ENCODE results near the gene SLC25A22. TPM values are rescaled to one million over a fixed set of nuclear protein-coding genes. Genes with fewer than 3 reads are reported as not detected.

SLC25A22 gene
- total RNA-seq, 2 experiments from 2014 or later, result 9.1 to 11.1 TPM

DNA sequence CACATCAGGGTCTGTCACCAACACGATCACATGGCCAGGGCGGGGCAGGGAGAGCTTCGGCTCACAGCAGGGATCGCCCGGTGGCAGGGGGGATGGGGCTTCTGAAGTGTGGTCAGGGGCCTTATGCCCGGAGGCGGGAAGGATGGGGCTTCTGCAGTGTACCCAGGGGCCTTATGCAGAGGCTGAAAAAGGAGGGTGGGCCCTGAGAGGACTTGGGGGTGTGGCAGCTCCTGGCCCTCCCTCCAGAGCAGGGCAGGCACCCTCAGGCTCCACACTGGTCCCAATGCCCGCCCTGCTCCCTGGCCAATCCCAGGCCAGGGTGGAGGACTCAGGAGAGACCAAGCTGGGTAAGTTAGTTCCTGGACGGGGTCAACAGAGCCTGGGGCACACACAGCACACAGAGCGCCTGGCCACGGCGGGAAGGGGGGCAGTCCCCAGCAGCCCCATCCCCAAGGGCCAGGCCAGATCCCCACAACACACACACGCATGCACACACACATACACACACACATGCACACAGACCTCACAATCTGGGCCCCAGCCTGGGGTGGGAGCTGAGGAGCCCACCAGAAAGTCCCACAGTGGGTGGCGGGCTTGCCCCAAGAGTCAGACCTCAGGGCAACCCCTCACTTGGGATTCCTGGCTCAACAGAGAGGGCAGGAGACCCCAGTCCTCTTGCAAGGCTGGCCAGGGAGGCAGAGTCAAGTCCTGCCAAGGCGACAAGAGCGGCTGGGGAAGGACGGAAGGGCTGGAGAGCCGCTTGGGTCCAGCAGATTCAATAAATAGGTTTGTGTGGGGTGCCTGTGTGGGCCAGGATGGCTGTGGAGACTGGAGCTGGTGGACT is 7.1 kb downstream of the SLC25A22 start:
- H3K27me3 Mint-ChIP-seq, result no peaks in the 10 kb centered on the region
- H3K4me3 Mint-ChIP-seq, result no peak overlapping the region
- no peaks in the 10 kb centered on the region for H3K9me3 Mint-ChIP-seq
- H3K4me3 ChIP-seq (ENCODE audit: low read length), result no peak overlapping the region
- ATAC-seq (ENCODE audit: poor library complexity) (no peak), DNase-seq (no peak)
- peaks cover 37% of the 10 kb centered on the region for H3K4me1 ChIP-seq (ENCODE audit: insufficient read depth, low read length)
- peaks cover 0 to 5% of the 10 kb centered on the region in 2 experiments for H3K27me3 ChIP-seq (ENCODE audit: control insufficient read depth in 1 of 2, insufficient read depth in 2 of 2, low read length in 2 of 2)
- POLR2A ChIA-PET, result interaction anchor here (0.7 kb wide), 1 partner anchor 19 kb away, joined by 3 read pairs; the partner anchor contains the start of gene RPLP2
- H3K9me3 ChIP-seq (ENCODE audit: control insufficient read depth in 1 of 2, insufficient read depth in 1 of 2, low read length in 2 of 2), result peaks cover 0 to 5% of the 10 kb centered on the region in 2 experiments
- peaks cover 2% of the 10 kb centered on the region for H3K4me1 Mint-ChIP-seq (ENCODE audit: low read depth)
- H3K27ac Mint-ChIP-seq, result no peak overlapping the region
- H3K27ac ChIP-seq (ENCODE audit: low read depth in 1 of 2, low read length in 2 of 2), result no peak overlapping the region
- H3K36me3 ChIP-seq (ENCODE audit: insufficient read depth, low read length), result peaks cover 29% of the 10 kb centered on the region
- CTCF ChIA-PET, result no interaction called here
- peaks cover 6% of the 10 kb centered on the region for H3K36me3 Mint-ChIP-seq (ENCODE audit: low read depth)
- TF ChIP-seq, protein P1, sequence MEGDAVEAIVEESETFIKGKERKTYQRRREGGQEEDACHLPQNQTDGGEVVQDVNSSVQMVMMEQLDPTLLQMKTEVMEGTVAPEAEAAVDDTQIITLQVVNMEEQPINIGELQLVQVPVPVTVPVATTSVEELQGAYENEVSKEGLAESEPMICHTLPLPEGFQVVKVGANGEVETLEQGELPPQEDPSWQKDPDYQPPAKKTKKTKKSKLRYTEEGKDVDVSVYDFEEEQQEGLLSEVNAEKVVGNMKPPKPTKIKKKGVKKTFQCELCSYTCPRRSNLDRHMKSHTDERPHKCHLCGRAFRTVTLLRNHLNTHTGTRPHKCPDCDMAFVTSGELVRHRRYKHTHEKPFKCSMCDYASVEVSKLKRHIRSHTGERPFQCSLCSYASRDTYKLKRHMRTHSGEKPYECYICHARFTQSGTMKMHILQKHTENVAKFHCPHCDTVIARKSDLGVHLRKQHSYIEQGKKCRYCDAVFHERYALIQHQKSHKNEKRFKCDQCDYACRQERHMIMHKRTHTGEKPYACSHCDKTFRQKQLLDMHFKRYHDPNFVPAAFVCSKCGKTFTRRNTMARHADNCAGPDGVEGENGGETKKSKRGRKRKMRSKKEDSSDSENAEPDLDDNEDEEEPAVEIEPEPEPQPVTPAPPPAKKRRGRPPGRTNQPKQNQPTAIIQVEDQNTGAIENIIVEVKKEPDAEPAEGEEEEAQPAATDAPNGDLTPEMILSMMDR (IDR thresholded peaks at IDR 0.05), result no peak
- intact Hi-C loops (cut with DNase I, micrococcal nuclease), result no loop called here

DNA sequence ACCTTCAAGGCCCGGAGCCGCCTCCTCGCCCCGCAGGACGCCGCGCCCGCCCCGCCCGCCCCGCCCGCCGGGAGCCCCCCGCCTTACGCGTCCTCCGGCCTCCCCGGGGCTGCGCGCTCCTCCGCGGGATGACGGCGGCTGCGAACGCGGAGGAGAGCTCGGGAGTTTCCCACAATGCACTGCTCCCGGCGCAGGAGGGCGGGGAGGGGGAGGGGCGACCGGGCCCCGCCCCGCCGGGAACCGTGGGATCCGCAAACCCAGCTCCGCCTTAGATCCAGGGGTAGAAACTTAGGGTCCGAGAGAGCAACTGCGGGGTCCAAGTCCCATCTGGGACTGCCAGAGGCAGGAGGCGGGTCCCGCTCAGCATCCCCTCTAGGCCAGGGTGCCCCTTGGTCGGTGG is 8.1 kb downstream of the SLC25A22 start, which contains the start of gene CEND1:
CEND1 (minus strand) TSS at position 148 of the 400 bp plus-strand sequence. CDS start 1,514 bp downstream, outside the sequence.
- peaks cover 29% of the 10 kb centered on the region for H3K36me3 ChIP-seq (ENCODE audit: insufficient read depth, low read length)
- Mint-ChIP-seq H3K36me3 (ENCODE audit: low read depth) (peaks cover 4% of the 10 kb centered on the region), H3K27ac (no peak within 1 kb of the TSS), H3K4me1 (ENCODE audit: low read depth) (no peaks in the 10 kb centered on the region), H3K9me3 (no peaks in the 10 kb centered on the region), H3K27me3 (no peaks in the 10 kb centered on the region), H3K4me3 (no peak within 1 kb of the TSS)
- ATAC-seq (ENCODE audit: poor library complexity) (peak; percentile 62), DNase-seq (peak in 5 of 14 experiments; percentile 35 to 72 (median 47))
- H3K27ac ChIP-seq (ENCODE audit: low read depth in 1 of 2, low read length in 2 of 2), result no peak within 1 kb of the TSS
- ChIA-PET CTCF (no interaction called here), POLR2A (interaction anchor here (1.4 kb wide), 1 partner anchor 15 kb away, joined by 3 read pairs; the partner anchor contains the start of gene PIDD1)
- H3K27me3 ChIP-seq (ENCODE audit: control insufficient read depth in 1 of 2, insufficient read depth in 2 of 2, low read length in 2 of 2), result peaks cover 0 to 5% of the 10 kb centered on the region in 2 experiments
- no peak within 1 kb of the TSS for H3K4me3 ChIP-seq (ENCODE audit: low read length)
- H3K4me1 ChIP-seq (ENCODE audit: insufficient read depth, low read length), result peaks cover 27% of the 10 kb centered on the region
- TF ChIP-seq, protein P1 (IDR thresholded peaks at IDR 0.05), result no peak
- intact Hi-C loops (cut with DNase I, micrococcal nuclease), result no loop called here
- peaks cover 0 to 5% of the 10 kb centered on the region in 2 experiments for H3K9me3 ChIP-seq (ENCODE audit: control insufficient read depth in 1 of 2, insufficient read depth in 1 of 2, low read length in 2 of 2)

DNA sequence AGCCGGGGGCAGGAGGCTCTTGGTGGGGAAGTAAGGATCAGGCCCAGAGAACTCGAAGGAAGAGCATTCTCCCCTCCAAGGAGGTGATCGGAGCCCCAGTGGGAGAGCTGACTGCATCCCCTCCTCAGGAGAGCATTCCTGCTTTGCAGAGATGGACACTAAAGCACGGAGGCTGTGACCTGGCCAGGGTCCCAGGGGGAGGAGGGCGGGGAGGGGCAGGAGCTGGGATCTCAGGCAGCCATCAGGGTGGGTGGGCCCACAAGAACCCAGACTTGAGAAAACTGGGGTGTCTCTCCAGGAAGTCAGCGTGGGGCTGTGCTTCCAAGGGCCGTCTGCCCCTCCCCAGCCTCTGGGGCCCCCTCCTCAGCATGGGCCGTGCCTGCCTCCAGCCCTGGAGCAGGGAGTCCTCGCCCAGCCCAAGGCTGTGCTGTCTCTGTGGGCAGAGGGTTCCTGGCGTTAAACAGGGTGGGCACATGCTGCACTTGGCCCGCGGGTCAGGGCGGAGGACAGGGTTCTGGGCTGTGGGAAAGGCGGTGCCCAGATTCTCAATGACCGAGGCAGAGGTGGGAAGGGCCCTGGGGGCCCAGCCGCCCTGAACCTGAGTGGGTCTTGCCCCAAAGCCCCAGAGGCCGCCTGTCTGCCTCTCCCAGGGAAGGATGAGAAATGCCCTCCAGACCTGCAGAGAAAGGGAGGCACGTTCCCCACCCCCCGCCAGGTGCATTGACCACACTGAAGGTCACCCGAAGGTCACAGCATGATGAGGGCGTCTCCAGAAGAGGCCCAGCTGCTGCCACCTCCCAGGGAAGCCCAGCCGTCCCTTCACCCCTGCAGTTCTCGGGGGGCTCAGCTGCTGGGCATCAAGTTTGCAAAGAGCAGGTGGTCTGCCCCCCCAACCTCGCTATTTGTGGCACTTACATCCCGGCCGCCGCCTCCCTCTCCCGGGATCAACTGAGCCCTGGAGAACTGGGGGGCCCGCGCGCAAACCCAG is 8.8 kb downstream of the SLC25A22 start:
- CTCF ChIA-PET, result no interaction called here
- Histone ChIP-seq H3K27me3 (ENCODE audit: control insufficient read depth in 1 of 2, insufficient read depth in 2 of 2, low read length in 2 of 2) (peaks cover 0 to 5% of the 10 kb centered on the region in 2 experiments), H3K4me1 (ENCODE audit: insufficient read depth, low read length) (peaks cover 20% of the 10 kb centered on the region), H3K27ac (ENCODE audit: low read depth in 1 of 2, low read length in 2 of 2) (no peak overlapping the region), H3K4me3 (ENCODE audit: low read length) (no peak overlapping the region), H3K9me3 (ENCODE audit: control insufficient read depth in 1 of 2, insufficient read depth in 1 of 2, low read length in 2 of 2) (peaks cover 0 to 5% of the 10 kb centered on the region in 2 experiments), H3K36me3 (ENCODE audit: insufficient read depth, low read length) (peaks cover 26% of the 10 kb centered on the region)
- DNase-seq (no peak), ATAC-seq (ENCODE audit: poor library complexity) (no peak)
- H3K4me3 Mint-ChIP-seq, result no peak overlapping the region
- intact Hi-C loops (cut with DNase I, micrococcal nuclease), result no loop called here
- H3K36me3 Mint-ChIP-seq (ENCODE audit: low read depth), result peaks cover 4% of the 10 kb centered on the region
- no peak overlapping the region for H3K27ac Mint-ChIP-seq
- H3K4me1 Mint-ChIP-seq (ENCODE audit: low read depth), result no peaks in the 10 kb centered on the region
- no peaks in the 10 kb centered on the region for H3K27me3 Mint-ChIP-seq
- no peaks in the 10 kb centered on the region for H3K9me3 Mint-ChIP-seq
- TF ChIP-seq, protein P1 (IDR thresholded peaks at IDR 0.05), result no peak
- POLR2A ChIA-PET, result interaction anchor here (1.4 kb wide), 1 partner anchor 16 kb away, joined by 3 read pairs; the partner anchor contains the start of gene PIDD1
